PC-3 (cell line): ENCODE data around the gene IGSF3. TPM values are rescaled to one million over a fixed set of nuclear protein-coding genes. Genes with fewer than 3 reads are reported as not detected.

Experiments used
- ATAC-seq: fragments of 200-7000 bp; cut with Tn5 transposase; 2 replicates; pipeline ENCODE4 v1.9.1; 2020; ENCODE audit warnings: mild to moderate bottlenecking, moderate library complexity
- BruUV-seq: library from RNA; stranded (reverse); fragments of 400-500 nt; replicated peaks from 2 replicates; lab custom pipeline; 2021; lab: Mats Ljungman, UMichigan
- CTCF ChIA-PET: fragments of 300-600 bp; sonication (Branson Sonifier 250); formaldehyde crosslinking; loops from one replicate; lab custom pipeline; 2022; ENCODE audit warnings: antibody characterized with exemption; lab: Charles Lee
- POLR2A ChIA-PET: fragments of 300-600 bp; sonication (Branson Sonifier 250); formaldehyde crosslinking; loops from one replicate; lab custom pipeline; 2022; ENCODE audit warnings: antibody characterized with exemption; ENCODE audit not compliant: unreplicated experiment; lab: Charles Lee
- DNase-seq: peaks from one replicate; pipeline ENCODE4 v3.0.0-alpha.2; 2015
- H2AFZ ChIP-seq: fragments of 300-600 bp; sonication (generic); 2 replicates; pipeline ENCODE4 v1.6.0; 2016; ENCODE audit warnings: antibody characterized with exemption, low read length
- H3F3A ChIP-seq: fragments of 300-600 bp; sonication (generic); one replicate; pipeline ENCODE4 v1.6.0; 2017; ENCODE audit warnings: antibody characterized with exemption, low read length, control low read depth, mild to moderate bottlenecking; ENCODE audit not compliant: unreplicated experiment
- H3K27ac ChIP-seq: fragments of 300-600 bp; sonication (generic); 2 replicates; pipeline ENCODE4 v1.5.1; 2016; ENCODE audit warnings: mild to moderate bottlenecking, low read length
- H3K27me3 ChIP-seq: fragments of 300-600 bp; sonication (generic); 2 replicates; pipeline ENCODE4 v1.6.1; 2016; ENCODE audit warnings: low read length, mixed read lengths
- H3K36me3 ChIP-seq: fragments of 300-600 bp; sonication (generic); 2 replicates; pipeline ENCODE4 v1.6.1; 2016; ENCODE audit warnings: low read depth, mixed run types, low read length, mixed read lengths
- H3K4me1 ChIP-seq: fragments of 300-600 bp; sonication (generic); 2 replicates; pipeline ENCODE4 v1.5.1; 2016; ENCODE audit warnings: low read length; ENCODE audit not compliant: insufficient read depth
- H3K4me2 ChIP-seq: fragments of 300-600 bp; sonication (generic); 2 replicates; pipeline ENCODE4 v1.6.0; 2016; ENCODE audit warnings: low read length
- H3K4me3 ChIP-seq: fragments of 300-600 bp; sonication (generic); 2 replicates; pipeline ENCODE4 v1.5.1; 2016; ENCODE audit warnings: mild to moderate bottlenecking, low read length, mixed read lengths
- H3K79me2 ChIP-seq: fragments of 300-600 bp; sonication (generic); 2 replicates; pipeline ENCODE4 v1.6.1; 2017; ENCODE audit warnings: low read length, mixed read lengths
- H3K9ac ChIP-seq: fragments of 300-600 bp; sonication (generic); 2 replicates; pipeline ENCODE4 v1.6.0; 2016; ENCODE audit warnings: mild to moderate bottlenecking, low read length
- H3K9me2 ChIP-seq: fragments of 300-600 bp; sonication (generic); replicated peaks from 2 replicates; pipeline ENCODE4 v1.6.1; 2016; ENCODE audit warnings: mixed run types, low read length, mixed read lengths
- H3K9me3 ChIP-seq: fragments of 300-600 bp; sonication (generic); 2 replicates; pipeline ENCODE4 v1.6.1; 2016; ENCODE audit warnings: low read length, mixed read lengths
- H4K20me1 ChIP-seq: fragments of 300-600 bp; sonication (generic); 2 replicates; pipeline ENCODE4 v1.6.1; 2016; ENCODE audit warnings: low read length, mixed read lengths
- CTCF ChIP-seq: fragments of 300-600 bp; sonication (generic); conservative IDR thresholded peaks from 2 replicates; pipeline ENCODE4 v1.5.1; 2017; ENCODE audit warnings: antibody characterized with exemption, low read depth, mild to moderate bottlenecking, low read length
- EZH2 ChIP-seq: fragments of 300-600 bp; sonication (generic); IDR thresholded peaks from one replicate; pipeline ENCODE4 v1.6.1; 2017; ENCODE audit warnings: antibody characterized with exemption, mild to moderate bottlenecking, low read length; ENCODE audit not compliant: unreplicated experiment
- EZH2phosphoT487 ChIP-seq: fragments of 300-600 bp; sonication (generic); IDR thresholded peaks from 2 replicates; pipeline ENCODE4 v1.6.1; 2018; ENCODE audit warnings: mild to moderate bottlenecking, antibody characterized with exemption, low read length, borderline replicate concordance
- intact Hi-C: fragments of 100-400 bp; cut with micrococcal nuclease; formaldehyde crosslinking; loops from 2 replicates; pipeline ENCODE4 v1.9.0; 2023
- total RNA-seq: library from RNA; depleted of rRNA; stranded (reverse); fragments of >200 nt; gene quantifications from 2 replicates; pipeline ENCODE4 v1.2.3, GENCODE V29; 2014

Gene IGSF3
- total RNA-seq, 1 experiment from 2014 or later = 15.5 TPM

GRCh38 chr1:116534014-116534739 lies 133.4 kb downstream of the IGSF3 start:
- no peaks in the 10 kb centered on the region for H4K20me1 ChIP-seq
- H3K4me2 ChIP-seq = no peak overlapping the region
- H3K36me3 ChIP-seq = peaks cover 18% of the 10 kb centered on the region
- H3K9me2 ChIP-seq = no peaks in the 10 kb centered on the region
- ATAC-seq (no peak), DNase-seq (no peak)
- H3F3A ChIP-seq = peaks cover 5% of the 10 kb centered on the region
- H3K9me3 ChIP-seq = no peaks in the 10 kb centered on the region
- POLR2A ChIA-PET = no interaction called here
- H3K27me3 ChIP-seq = no peaks in the 10 kb centered on the region
- H2AFZ ChIP-seq = no peak overlapping the region
- CTCF ChIA-PET = no interaction called here
- no peak overlapping the region for H3K27ac ChIP-seq
- H3K9ac ChIP-seq = no peak overlapping the region
- no TSS peak for BruUV-seq
- no peak overlapping the region for H3K4me3 ChIP-seq
- peaks cover 39% of the 10 kb centered on the region for H3K4me1 ChIP-seq
- intact Hi-C loops = no loop called here
- peaks cover 5% of the 10 kb centered on the region; the same call in 1 of the 2 replicates for H3K79me2 ChIP-seq
- TF ChIP-seq CTCF (no peak), EZH2 (no peak), EZH2phosphoT487 (no peak)

GRCh38 chr1:116533429-116533820 lies 134.1 kb downstream of the IGSF3 start:
- Histone ChIP-seq H3K4me1 (peaks cover 32% of the 10 kb centered on the region), H3K9ac (no peak overlapping the region), H3K27ac (no peak overlapping the region), H3K9me3 (no peaks in the 10 kb centered on the region), H3K4me2 (no peak overlapping the region), H3K27me3 (no peaks in the 10 kb centered on the region), H3K79me2 (peaks cover 5% of the 10 kb centered on the region; the same call in 1 of the 2 replicates), H3K9me2 (no peaks in the 10 kb centered on the region), H3K4me3 (no peak overlapping the region), H4K20me1 (no peaks in the 10 kb centered on the region), H3F3A (peaks cover 5% of the 10 kb centered on the region), H3K36me3 (peaks cover 18% of the 10 kb centered on the region), H2AFZ (no peak overlapping the region)
- TF ChIP-seq EZH2phosphoT487 (no peak), CTCF (no peak), EZH2 (no peak)
- ATAC-seq = no peak
- intact Hi-C loops = no loop called here
- ChIA-PET CTCF (no interaction called here), POLR2A (no interaction called here)
- no TSS peak for BruUV-seq
- DNase-seq = no peak

GRCh38 chr1:116532671-116533428 lies 134.7 kb downstream of the IGSF3 start:
- Histone ChIP-seq H3K4me2 (no peak overlapping the region), H3F3A (peaks cover 5% of the 10 kb centered on the region), H3K9me2 (no peaks in the 10 kb centered on the region), H3K4me3 (no peak overlapping the region), H2AFZ (no peak overlapping the region), H3K4me1 (peaks cover 26% of the 10 kb centered on the region), H3K9ac (no peak overlapping the region), H3K79me2 (peaks cover 5% of the 10 kb centered on the region; the same call in 1 of the 2 replicates), H3K9me3 (no peaks in the 10 kb centered on the region), H3K36me3 (peaks cover 18% of the 10 kb centered on the region), H4K20me1 (no peaks in the 10 kb centered on the region), H3K27me3 (no peaks in the 10 kb centered on the region), H3K27ac (no peak overlapping the region)
- POLR2A ChIA-PET = no interaction called here
- BruUV-seq = no TSS peak
- intact Hi-C loops = no loop called here
- TF ChIP-seq CTCF (no peak), EZH2phosphoT487 (no peak), EZH2 (no peak)
- DNase-seq (no peak), ATAC-seq (no peak)
- CTCF ChIA-PET = no interaction called here
